K562 (cell line): ENCODE results near the gene ZNF74. TPM values are rescaled to one million over a fixed set of nuclear protein-coding genes. Genes with fewer than 3 reads are reported as not detected.
A peak's percentile ranks its signal among the peaks of the same experiment; 100 is the strongest.

ENCODE experiments used
- BRCA1 ChIP-seq, 2 experiments: fragments of 450-650 bp in 1 of 2; sonication (generic) in 1 of 2; formaldehyde crosslinking in 1 of 2; IDR thresholded peaks; 2 replicates each; pipeline versions ENCODE4 v1.5.0 to v1.6.1; 2017 to 2020; ENCODE audit warnings: mild to moderate bottlenecking in 1 of 2, missing genetic modification reagents in 1 of 2
- CAMTA2 ChIP-seq: fragments of 250-450 bp; sonication (Bioruptor Pico); conservative IDR thresholded peaks from 2 replicates; pipeline ENCODE4 v1.5.1; 2022
- CTCF ChIP-seq, 3 experiments: IDR thresholded peaks in 2 of 3; conservative IDR thresholded peaks in 1 of 3; 2 replicates each; pipeline ENCODE4 v1.5.1; 2011 to 2012; ENCODE audit warnings: low read length in 3 of 3, mild to moderate bottlenecking in 3 of 3, control low read depth in 2 of 3, improper control_type of control experiment in 1 of 3, inconsistent platforms in 1 of 3, low read depth in 1 of 3, mixed read lengths in 1 of 3, moderate library complexity in 1 of 3; ENCODE audit not compliant: insufficient read depth in 2 of 3
- FOXA3 ChIP-seq, 2 experiments: fragments of 450-650 bp in 1 of 2; sonication (generic) in 1 of 2; formaldehyde crosslinking; IDR thresholded peaks in 1 of 2; conservative IDR thresholded peaks in 1 of 2; 2 replicates each; pipeline versions ENCODE4 v1.4.0 to v1.8.0; 2020 to 2022; ENCODE audit warnings: mild to moderate bottlenecking in 2 of 2, missing genetic modification reagents in 1 of 2
- HNRNPL ChIP-seq: fragments of 200-400 bp; formaldehyde crosslinking; IDR thresholded peaks from 2 replicates; pipeline ENCODE4 v1.6.1; 2017; ENCODE audit warnings: low read depth, mild to moderate bottlenecking, low read length
- JUN ChIP-seq, 2 experiments: sonication (generic) in 1 of 2; formaldehyde crosslinking in 1 of 2; IDR thresholded peaks; 2 replicates each; pipeline versions ENCODE4 v1.6.1 to v1.8.0; 2012 to 2022; ENCODE audit warnings: borderline replicate concordance in 2 of 2, mild to moderate bottlenecking in 2 of 2, improper control_type of control experiment in 1 of 2, low read depth in 1 of 2, low read length in 1 of 2, missing genetic modification reagents in 1 of 2
- MED1 ChIP-seq: sonication (generic); formaldehyde crosslinking; IDR thresholded peaks from 2 replicates; pipeline ENCODE4 v1.8.1; 2023; ENCODE audit warnings: missing genetic modification reagents, borderline replicate concordance
- POLR2G ChIP-seq: fragments of 200-400 bp; formaldehyde crosslinking; IDR thresholded peaks from 2 replicates; pipeline ENCODE4 v1.6.1; 2017; ENCODE audit warnings: low read depth, mild to moderate bottlenecking, antibody characterized with exemption, low read length, moderate library complexity
- STAG1 ChIP-seq: sonication (generic); formaldehyde crosslinking; IDR thresholded peaks from 2 replicates; pipeline ENCODE4 v1.5.0; 2020; ENCODE audit warnings: missing genetic modification reagents, borderline replicate concordance
- TEAD1 ChIP-seq, 2 experiments: fragments of 450-650 bp in 1 of 2; sonication (generic) in 1 of 2; formaldehyde crosslinking; IDR thresholded peaks; 2 replicates each; pipeline versions ENCODE4 v1.4.0 to v1.8.0; 2020 to 2022; ENCODE audit warnings: mild to moderate bottlenecking in 2 of 2, missing genetic modification reagents in 1 of 2
- ZBTB7A ChIP-seq: IDR thresholded peaks from 2 replicates; pipeline ENCODE4 v1.6.1; 2011; ENCODE audit warnings: low read depth, mild to moderate bottlenecking, low read length, moderate library complexity, borderline replicate concordance; ENCODE audit not compliant: control insufficient read depth
- ZNF707 ChIP-seq: fragments of 250-450 bp; sonication (Bioruptor Pico); conservative IDR thresholded peaks from 2 replicates; pipeline ENCODE4 v1.8.0; 2022; ENCODE audit warnings: inconsistent platforms, mild to moderate bottlenecking, moderate library complexity
- polyA plus RNA-seq, 8 experiments: library from polyadenylated mRNA; depleted of rRNA in 4 of 8; stranded (reverse) in 5 of 8; unstranded in 3 of 8; fragments of >200 nt; fragmentation: Nextera tagmentation in 2 of 8; fragmentation: Illumina TruSeq in 1 of 8; extraction: Ambion mirVana in 2 of 8; extraction: Trizol in 1 of 8; gene quantifications; 2 replicates each; pipeline versions ENCODE4 v1.2.1 to v1.2.3, GENCODE V29; 2011 to 2014; ENCODE audit warnings: inconsistent platforms in 1 of 8, missing spikeins in 1 of 8
- total RNA-seq, 7 experiments: library from RNA; depleted of rRNA in 6 of 7; stranded (reverse); fragments of >200 nt in 6 of 7; fragmentation: Illumina TruSeq in 2 of 7; extraction: Trizol in 2 of 7; gene quantifications; 2 replicates each; pipeline versions ENCODE4 v1.2.1 to v1.2.3, GENCODE V29; 2011 to 2021; ENCODE audit warnings: low replicate concordance in 1 of 7

Gene ZNF74
- total and polyA plus RNA-seq, 9 of the 15 experiments (the other 6 are each of a cell fraction or from before 2014, with no cell fraction given), result 2.4 to 53.5 (median 31.5) TPM

- TF ChIP-seq STAG1 (CRISPR knock-in tag) (peak; percentile 29; the same call in 1 of the 2 replicates), CTCF (IDR thresholded peaks at IDR 0.05 in 2 of 3, conservative IDR thresholded peaks at IDR 0.05 in 1 of 3; ENCODE audit: insufficient read depth in 2 of 3, low read depth in 1 of 3, low read length in 3 of 3) (peak; percentile 62 to 77 (median 63)), JUN (IDR thresholded peaks at IDR 0.05; ENCODE audit: borderline replicate concordance, low read depth, low read length) (no peak), JUN (CRISPR knock-in tag; IDR thresholded peaks at IDR 0.05; ENCODE audit: borderline replicate concordance) (0 out of 2 replicates have a peak, but pooled peaks have one; percentile 28), HNRNPL (peak; percentile 59; the same call in 1 of the 2 replicates), FOXA3 (CRISPR knock-in tag; conservative IDR thresholded peaks at IDR 0.05 in 1 of 2, IDR thresholded peaks at IDR 0.05 in 1 of 2) (peak in 1 of 2 experiments; percentile 56; a peak in 1 of 4 replicates), MED1 (CRISPR knock-in tag) (peak; percentile 64; the same call in 1 of the 2 replicates), TEAD1 (CRISPR knock-in tag; IDR thresholded peaks at IDR 0.05) (peak in 1 of 2 experiments; percentile 54; a peak in 1 of 4 replicates), ZNF707 (CRISPR knock-in tag) (no peak), POLR2G (peak; percentile 36; the same call in 1 of the 2 replicates), ZBTB7A (0 out of 2 replicates have a peak, but pooled peaks have one; percentile 7), CAMTA2 (CRISPR knock-in tag) (0 out of 2 replicates have a peak, but pooled peaks have one; percentile 18), BRCA1 (IDR thresholded peaks at IDR 0.05) (no peak), BRCA1 (CRISPR knock-in tag; IDR thresholded peaks at IDR 0.05) (peak; percentile 69; the same call in 1 of the 2 replicates)
These were observed 44.9 kb downstream of the ZNF74 start (continued) for GRCh38 chr22:20438678-20439492.
